GM18499 (cell line): ENCODE data around the gene FYB1.
"Not testable (repeated sequence)": the region's sequence is repeated elsewhere in the genome, so short reads cannot be mapped to it uniquely, and the experiment has no call there.

Experiments used
- ATAC-seq: cut with Tn5 transposase; IDR thresholded peaks from one replicate; pipeline ENCODE4 v1.9.1; 2021; ENCODE audit warnings: moderate number of reproducible peaks; ENCODE audit not compliant: insufficient read depth, unreplicated experiment

The FYB1 gene, protein sequence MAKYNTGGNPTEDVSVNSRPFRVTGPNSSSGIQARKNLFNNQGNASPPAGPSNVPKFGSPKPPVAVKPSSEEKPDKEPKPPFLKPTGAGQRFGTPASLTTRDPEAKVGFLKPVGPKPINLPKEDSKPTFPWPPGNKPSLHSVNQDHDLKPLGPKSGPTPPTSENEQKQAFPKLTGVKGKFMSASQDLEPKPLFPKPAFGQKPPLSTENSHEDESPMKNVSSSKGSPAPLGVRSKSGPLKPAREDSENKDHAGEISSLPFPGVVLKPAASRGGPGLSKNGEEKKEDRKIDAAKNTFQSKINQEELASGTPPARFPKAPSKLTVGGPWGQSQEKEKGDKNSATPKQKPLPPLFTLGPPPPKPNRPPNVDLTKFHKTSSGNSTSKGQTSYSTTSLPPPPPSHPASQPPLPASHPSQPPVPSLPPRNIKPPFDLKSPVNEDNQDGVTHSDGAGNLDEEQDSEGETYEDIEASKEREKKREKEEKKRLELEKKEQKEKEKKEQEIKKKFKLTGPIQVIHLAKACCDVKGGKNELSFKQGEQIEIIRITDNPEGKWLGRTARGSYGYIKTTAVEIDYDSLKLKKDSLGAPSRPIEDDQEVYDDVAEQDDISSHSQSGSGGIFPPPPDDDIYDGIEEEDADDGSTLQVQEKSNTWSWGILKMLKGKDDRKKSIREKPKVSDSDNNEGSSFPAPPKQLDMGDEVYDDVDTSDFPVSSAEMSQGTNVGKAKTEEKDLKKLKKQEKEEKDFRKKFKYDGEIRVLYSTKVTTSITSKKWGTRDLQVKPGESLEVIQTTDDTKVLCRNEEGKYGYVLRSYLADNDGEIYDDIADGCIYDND

DNA sequence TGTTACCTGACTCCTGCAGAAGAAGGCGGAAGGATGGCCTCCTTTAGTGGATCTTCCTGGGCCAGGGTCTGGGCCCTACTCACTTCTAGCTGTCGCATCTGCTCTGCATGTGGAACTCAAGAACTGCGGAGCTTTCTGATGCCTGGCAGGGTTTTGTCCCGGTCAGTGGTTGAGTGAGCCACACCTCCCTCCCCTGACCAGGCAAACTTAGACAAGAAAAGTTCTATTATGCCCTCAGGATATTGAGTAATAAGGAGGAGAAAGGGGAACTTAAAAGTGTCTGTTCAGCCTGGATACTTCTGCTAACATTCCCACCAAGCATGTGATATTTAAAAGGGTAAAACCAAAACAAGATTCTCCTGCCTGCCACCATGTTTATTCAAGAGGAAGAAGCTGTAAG is at the start of gene FYB1:
TSS of gene FYB1 (minus strand) at position 127 of the 400 bp plus-strand sequence. CDS start 16,603 bp downstream, outside the sequence.
- no peak for ATAC-seq

- no peak for ATAC-seq
These were observed 47.8 kb upstream of the FYB1 start for GRCh38 chr5:39267186-39267585.

GRCh38 chr5:39266442-39266841 is 47.1 kb upstream of the FYB1 start:
- ATAC-seq = no peak

DNA sequence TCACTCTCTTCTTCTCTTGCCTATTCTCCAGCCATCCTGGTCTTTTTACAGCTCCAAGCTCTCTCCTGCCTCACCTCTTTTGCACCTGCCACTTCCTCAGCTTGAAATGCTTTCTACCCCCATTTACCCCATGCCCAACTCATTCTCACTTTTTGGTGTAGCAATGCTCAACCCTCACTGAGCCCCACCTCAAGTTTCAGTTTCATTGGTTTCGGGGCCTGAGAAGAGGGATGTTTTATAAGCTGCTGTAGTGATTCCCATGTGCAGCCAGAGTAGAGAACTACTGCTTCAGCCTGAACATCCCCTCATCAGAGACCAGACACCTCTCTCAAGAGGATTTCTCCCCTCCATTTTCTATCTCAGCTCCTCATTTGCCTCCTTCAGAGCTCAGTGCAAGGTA is 45.2 kb upstream of the FYB1 start:
- peak; percentile 83 for ATAC-seq

DNA sequence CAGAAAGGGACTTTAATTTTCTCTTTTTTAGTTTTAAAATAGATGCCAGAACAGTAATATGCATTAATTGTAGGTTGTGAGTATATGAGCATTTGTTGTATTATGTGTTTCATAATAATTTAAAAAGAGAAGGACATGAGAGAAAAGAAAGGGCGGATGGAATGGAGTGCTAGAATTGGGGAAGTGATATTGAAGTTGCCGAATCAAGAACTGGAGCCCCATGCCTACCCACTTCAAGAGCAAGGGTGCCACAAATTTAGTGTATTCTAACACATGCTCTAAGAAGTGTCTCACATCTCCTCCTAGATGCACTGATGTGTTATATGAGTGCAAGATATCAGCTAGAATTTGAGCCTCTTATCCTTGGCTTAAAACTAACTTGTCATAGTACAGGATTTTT is 43.6 kb upstream of the FYB1 start:
- ATAC-seq = no peak

DNA sequence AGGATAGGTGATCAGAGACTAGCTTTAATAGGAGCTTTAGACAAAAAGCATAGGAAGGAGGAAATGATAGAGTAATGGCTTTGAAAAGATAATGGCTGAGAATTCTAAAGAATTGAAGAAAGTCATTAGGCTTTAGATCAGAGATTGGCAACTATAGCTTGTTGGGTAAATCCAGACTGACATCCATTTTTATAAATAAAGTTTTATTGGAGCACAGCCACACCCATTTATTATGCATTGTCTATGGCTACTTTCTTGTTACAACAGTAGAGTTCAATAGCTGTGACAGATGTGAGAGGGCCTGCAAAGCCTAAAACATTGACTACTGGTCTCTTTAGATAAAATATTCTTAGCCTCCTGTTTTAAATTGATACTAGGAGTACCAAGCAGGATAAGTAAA is 40.7 kb upstream of the FYB1 start:
- no peak for ATAC-seq

GRCh38 chr5:39257554-39257953 is 38.2 kb upstream of the FYB1 start:
- ATAC-seq = no peak

DNA sequence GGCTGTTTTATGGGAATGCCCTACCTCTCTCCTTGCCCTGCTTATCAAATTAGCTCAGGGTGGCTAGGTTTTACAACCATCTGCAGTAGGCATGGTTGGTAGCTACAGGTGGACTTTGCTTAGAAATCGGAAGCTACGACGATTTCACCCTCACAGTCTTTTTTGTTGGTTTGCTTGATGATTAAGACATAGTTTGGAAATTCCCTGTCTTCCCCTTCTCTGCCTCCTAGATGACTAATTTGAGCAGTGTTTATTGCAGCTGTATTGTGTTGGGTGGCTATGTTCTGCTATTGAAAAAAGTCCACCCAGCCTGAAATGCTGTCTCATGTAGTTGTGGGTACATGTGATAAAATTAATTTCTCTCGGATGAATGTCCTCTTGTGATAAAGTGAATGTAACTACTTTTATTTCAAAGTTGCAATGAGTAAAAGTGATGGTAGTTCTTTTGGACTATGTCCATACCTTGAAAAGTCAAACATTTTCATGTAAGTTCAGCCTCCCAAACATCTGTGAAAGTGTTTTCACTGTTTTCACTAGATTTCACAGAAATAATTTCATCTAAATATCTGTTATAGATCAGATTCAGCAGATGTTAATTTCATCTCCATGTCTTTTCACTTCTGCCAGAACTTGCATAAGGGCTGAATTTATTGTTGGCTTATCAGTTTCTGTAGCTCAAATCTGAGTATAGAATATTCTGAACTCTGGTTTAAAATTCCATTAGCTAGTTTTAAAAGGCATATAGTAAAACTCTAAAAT is 37.3 kb upstream of the FYB1 start:
- ATAC-seq = no peak

DNA sequence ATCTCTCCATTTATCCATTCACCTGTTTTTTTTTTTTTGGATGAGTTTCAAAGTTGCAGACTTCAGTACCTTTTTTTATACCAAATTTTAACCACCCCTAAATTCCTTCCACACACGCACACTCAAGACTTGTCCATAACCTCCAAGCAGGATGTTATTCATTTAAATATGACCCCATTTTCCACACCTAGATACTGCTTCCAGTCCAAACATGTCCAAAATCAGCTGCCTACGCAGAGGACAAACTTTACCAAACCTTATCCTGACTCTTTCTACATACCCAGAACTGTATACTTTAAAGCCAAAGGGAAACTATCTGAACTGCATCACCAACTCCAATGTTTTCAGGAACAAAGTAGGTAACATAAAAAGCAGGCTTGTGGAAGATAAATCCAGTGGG is 36.0 kb upstream of the FYB1 start:
- ATAC-seq = no peak

GRCh38 chr5:39254671-39255070 is 35.3 kb upstream of the FYB1 start:
- ATAC-seq = no peak

DNA sequence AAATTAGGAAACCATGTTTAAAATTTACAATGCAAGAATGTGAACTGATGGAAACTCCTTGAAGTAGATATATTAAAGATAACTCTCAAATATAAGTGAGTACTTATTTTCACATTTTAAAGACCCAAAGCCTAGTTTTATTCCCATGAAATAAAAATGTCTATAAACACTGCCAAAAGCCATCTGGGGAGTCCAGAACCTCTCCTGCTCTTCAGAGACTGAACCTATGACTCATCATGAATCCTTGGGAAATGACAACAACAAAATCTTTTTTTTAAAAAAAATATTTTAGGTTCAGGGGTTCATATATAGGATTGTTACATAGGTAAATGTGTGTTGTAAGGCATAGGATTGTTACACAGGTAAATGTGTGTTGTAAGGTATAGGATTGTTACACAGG is 33.8 kb upstream of the FYB1 start:
- no peak for ATAC-seq

GRCh38 chr5:39249564-39250274 is 30.4 kb upstream of the FYB1 start:
- no peak for ATAC-seq

GRCh38 chr5:39249069-39249468 is 29.7 kb upstream of the FYB1 start:
- no peak for ATAC-seq

GRCh38 chr5:39240750-39241149 is 21.4 kb upstream of the FYB1 start:
- ATAC-seq = no peak

GRCh38 chr5:39238366-39239105 is 19.2 kb upstream of the FYB1 start:
- no peak for ATAC-seq

DNA sequence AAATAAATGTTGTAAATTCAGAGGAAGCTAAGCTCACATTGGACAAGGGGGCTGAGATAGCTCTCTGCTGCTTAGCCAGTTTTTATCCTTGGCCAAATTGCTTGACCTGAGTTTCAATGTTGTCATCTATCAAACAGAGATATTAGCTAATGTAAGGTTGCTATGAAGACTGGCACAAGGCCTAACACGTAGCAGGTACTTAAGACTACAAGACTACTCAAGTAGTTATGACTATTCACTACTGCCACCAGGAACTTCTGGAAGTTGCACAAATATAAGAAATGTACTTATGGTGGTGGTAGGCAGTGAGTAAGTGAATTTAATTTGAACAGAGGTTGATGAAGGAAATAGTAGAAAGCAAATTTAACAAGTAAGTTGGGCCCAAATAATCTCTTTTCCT is 17.4 kb upstream of the FYB1 start:
- ATAC-seq = no peak

DNA sequence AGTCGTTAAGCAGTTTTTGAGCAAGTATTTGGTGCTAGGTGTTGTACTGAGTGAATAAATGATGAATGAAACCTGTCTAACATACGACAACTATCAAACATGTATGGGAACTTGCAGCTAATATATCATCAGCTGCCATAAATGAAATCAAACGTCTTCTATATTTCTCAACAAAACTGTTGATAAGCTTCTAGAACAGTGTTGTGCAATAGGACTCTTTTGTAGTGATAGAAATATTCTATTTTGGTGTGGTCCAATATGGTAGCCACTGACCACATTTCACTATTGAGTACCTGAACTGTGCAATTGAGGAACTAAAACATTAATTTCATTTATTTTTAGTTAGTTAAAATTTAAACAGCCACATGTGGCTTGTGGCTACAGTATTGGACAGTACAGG is 16.3 kb upstream of the FYB1 start:
- no peak for ATAC-seq

- not testable (repeated sequence) for ATAC-seq
These were observed 15.1 kb upstream of the FYB1 start for GRCh38 chr5:39234494-39234893.

DNA sequence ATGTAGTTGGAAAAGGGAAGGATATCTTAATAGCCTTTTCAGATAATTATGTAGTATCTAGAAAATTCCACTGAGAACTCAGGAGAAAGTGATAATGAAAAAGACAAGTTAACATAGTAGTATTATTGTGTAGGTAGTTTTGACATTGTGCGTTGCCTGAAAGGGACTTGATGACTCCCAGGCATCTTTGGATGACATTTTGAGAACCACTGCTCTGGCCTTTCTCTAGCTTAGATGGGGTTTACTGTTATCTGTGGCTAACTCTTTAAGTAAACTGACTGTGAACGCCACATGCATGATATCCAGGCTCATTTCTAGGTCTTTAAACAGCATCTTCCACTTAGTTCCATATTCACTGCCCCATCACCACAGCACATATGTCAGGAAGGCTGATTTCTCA is 14.4 kb upstream of the FYB1 start:
- ATAC-seq = no peak
